Right hindlimb (tissue), 1 donor: Measurements from ENCODE around the gene SERTM1.
A peak's percentile ranks its signal among the peaks of the same experiment; 100 is the strongest.

Source experiments
- DNase-seq: peaks from one replicate; pipeline ENCODE4 v3.0.0-alpha.2; 2018

SERTM1 gene

GRCh38 chr13:36712290-36712689, 38.5 kb downstream of the SERTM1 start:
- no peak for DNase-seq

DNA sequence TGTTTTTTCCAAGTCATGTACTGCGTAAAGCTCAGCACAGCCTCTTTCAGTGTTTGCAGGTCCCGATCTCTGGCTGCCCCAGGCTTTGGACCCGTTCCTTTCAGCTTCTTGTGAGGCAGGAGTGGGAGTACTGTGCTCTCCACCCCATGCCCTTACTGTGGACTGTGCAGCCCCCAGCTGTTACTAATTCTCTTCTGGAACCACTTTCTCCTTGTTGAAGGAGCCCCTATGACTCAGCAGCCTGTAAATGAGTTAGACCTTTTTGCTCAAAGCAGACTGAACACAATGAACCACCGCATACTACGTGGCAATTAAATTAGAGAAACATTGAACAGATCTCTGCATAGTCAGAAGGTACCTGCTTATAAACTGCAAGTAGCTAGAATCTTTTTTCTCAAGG, 39.0 kb downstream of the SERTM1 start:
- peak; percentile 39 for DNase-seq

DNA sequence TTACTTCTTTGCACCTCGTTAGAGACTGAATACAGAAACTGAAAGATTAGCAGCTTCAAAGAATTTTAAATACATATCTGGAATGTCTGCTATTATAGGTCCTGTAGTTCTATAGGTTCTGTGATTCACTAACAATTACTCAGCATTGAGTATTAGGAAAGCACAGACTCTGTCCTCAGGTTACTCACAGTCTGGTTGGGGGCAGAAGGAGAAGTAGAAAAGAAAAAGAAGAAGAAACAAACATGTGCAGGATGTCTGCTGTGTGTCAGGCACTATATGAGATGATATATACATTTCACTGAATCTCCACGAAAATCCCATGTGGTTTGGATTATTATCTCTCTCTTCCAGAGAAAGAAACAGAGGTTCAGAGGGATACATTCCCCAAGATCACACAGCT, 40.1 kb downstream of the SERTM1 start:
- DNase-seq, result no peak

DNA sequence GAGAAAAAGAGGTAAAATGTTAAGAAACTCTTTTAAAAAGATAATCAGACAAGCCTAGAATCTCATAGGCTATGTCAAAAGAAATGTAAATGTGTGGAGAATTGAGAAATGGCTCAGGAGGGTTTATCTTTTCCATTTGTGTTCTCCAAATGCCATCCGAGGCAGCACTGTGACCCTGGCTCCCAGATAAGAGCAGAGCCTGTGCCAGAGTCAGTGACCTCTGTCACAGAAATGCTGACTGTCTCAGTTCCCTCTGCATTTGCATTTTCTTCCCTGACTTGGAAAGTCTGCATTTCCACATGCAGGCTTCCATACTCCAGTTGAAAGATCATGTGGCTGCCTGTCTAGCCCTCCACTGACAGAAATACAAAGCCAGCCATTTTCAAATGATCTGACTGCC, 42.0 kb downstream of the SERTM1 start:
- DNase-seq, result no peak

DNA sequence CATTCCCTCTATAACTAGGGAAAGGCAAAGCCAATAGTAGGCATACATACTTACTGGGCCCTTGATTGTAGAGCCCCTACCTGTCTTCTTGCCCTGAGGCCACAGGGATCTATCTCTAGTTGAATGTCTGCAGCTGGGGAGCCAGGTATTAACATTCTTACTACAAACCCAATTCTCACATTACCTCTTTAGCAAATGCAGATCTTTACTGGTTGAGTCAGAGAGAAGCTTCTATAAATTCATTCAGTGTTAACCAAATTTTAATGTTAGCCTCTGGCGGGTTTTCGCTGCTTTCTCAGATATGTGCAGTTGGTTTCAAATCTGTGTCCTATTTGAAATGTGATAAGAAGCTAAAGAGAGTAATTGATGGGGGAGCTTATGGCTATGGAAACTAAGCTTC, 43.2 kb downstream of the SERTM1 start:
- no peak for DNase-seq

DNA sequence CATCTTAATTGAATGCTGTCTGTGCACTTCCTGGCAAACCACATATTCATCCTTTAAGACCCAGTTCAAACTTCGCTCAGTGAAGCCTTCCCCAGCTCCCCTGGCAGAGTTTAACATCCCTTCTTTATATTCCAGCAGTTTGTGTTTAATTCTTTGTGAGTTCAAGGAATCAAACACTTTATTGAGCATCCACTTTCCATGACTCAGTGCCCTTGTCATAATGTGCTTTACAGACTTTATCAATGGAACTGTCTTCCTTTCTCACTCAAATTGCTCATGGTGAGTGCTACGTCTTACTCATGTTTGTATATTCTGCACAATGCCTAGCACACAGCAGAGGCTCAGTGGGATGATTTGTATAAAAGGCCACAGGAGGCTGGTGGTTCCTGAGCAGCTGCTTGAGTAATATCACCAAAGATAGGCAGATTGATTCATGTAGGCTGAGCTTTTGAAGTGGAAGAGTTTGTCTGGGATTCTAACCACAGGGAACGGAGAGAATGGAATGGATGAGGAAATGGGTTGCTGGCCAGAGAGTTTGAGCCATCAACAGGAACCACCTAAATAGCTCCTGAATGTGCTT, 44.2 kb downstream of the SERTM1 start:
- no peak for DNase-seq

DNA sequence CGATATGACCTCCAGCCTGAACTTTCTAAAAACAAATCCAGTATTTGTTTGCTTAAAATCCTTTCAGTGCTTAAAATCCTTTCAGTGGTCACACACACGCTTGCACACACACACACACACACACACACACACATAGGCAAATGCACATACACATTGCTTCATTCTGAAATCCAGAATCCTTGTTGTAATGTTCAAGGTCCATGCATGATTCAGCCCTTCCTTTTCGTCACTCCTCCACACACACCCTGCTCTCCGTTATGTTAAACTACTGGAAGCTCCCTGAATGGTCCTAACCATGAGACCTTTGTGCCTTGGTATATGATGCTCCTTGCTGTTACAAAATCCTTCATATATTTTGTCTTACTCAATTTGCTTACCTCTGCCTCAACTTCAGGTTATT, 44.9 kb downstream of the SERTM1 start:
- no peak for DNase-seq

- no peak for DNase-seq
Measured at GRCh38 chr13:36724141-36724540, 50.3 kb downstream of the SERTM1 start.

GRCh38 chr13:36725936-36726335, 52.1 kb downstream of the SERTM1 start:
- DNase-seq, result no peak

DNA sequence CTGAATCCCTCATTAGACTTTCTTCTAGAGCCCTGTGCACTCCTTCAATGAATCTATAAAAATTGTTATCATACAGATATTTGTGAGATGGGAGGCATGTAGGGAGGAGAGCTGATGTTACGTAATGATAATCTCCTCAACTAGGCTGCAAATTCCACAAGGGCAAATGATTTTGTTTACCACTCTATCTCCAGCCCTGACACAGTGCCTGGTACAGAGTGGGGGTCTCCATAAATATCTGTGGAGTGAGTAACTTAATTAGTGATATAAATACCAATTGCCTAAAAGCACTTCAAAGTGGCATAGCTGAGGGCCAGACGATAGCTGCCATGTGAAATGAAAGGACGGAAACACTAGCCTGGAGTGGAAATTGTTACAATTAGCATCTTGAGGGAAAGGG, 54.2 kb downstream of the SERTM1 start:
- DNase-seq, result no peak

- peak; percentile 56 for DNase-seq
Measured at GRCh38 chr13:36736119-36736726, 62.4 kb downstream of the SERTM1 start.

- no peak for DNase-seq
Measured at GRCh38 chr13:36737524-36738083, 63.8 kb downstream of the SERTM1 start.

- DNase-seq, result no peak
Measured at GRCh38 chr13:36745436-36745835, 71.6 kb downstream of the SERTM1 start.

DNA sequence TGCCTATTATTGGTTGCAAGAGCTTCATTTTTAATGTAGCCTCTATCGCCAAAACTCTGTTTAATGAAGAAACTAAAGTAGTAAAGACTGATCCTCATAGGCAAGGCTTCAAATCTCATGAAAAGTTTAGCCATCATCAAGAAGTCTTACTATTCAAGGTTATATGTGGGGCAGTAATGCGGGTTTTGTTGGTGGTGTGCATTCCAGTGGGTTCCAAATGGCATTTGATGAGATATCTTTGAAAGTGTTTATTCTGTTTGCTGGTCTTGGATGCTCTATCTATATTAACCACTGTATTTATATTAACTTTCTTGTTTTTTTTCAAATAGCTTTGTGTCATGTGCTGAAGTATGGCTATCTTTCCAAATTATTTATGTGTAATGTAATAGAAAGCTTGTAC, 72.2 kb downstream of the SERTM1 start:
- no peak for DNase-seq
